RWPE1 (cell line): ENCODE measurements around the gene COBL.

ENCODE experiments used
- CTCF ChIA-PET: fragments of 350-600 bp; sonication (Branson Sonifier 250); formaldehyde crosslinking; extraction: SDS; loops from one replicate; lab custom pipeline; 2021; lab: Yijun Ruan, JAX
- POLR2A ChIA-PET: fragments of 400-600 bp; formaldehyde crosslinking; extraction: SDS; loops from one replicate; lab custom pipeline; 2020; ENCODE audit warnings: antibody characterized with exemption; ENCODE audit not compliant: low non-redundant PET; lab: Yijun Ruan, JAX
- DNase-seq: peaks from one replicate; pipeline ENCODE4 v3.0.0; 2012; ENCODE audit warnings: low spot score
- H3K27ac ChIP-seq: fragments of 450-650 bp; 2 replicates; pipeline ENCODE4 v1.5.1; 2017
- TF ChIP-seq, protein P1 (sequence below): fragments of 450-650 bp; conservative IDR thresholded peaks from 2 replicates; pipeline ENCODE4 v1.5.1; 2017; ENCODE audit warnings: low read depth, mild to moderate bottlenecking

The COBL gene

DNA sequence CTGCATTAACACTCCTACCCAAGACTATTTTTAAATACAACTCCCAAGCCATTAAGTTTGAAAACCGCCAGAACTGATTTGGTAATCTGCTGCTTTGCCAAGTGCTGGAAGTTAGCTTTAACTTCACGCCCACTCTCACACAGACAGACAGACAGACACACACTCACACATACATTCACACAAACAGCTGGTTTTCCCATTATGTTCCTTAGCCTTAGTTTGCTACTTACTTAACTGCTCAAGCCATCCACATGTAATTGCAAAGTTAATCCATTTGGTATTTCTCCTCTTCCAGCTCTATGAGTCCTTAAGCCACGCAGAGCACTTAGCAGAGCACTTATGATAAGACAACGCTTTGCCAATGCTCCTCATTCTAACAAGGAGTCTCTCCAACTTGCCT, 8.3 kb downstream of the COBL start:
- no peak for DNase-seq
- POLR2A ChIA-PET: no interaction called here

DNA sequence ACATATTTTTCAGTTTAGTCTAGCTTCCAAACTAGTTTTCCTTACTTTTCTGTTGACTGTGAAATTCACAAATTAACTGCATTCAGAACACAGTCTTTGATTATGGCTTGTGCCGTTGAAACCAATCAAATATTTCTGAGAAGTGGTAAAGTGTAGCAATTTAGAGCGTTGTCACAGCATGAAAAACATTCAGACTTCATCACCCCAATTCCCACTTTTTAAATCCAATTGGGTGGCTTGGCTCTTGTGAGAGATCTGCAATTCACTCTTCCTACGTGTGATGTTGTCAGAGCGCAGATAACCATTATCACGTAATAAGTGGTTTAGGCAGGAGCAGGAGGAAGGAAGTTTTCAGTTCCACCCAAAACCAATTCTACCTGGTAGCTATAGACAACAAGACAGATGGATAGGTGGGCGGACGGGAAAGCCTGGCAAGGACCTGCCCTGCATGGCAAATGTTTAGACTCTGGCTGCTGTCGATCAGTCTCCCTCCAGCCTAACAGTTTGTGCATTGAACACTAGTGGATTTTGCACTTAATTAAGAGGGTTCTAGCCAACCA, 8.9 kb downstream of the COBL start:
- ChIA-PET CTCF (no interaction called here), POLR2A (no interaction called here)
- H3K27ac ChIP-seq: no peak overlapping the region
- DNase-seq: no peak
- TF ChIP-seq, protein P1, sequence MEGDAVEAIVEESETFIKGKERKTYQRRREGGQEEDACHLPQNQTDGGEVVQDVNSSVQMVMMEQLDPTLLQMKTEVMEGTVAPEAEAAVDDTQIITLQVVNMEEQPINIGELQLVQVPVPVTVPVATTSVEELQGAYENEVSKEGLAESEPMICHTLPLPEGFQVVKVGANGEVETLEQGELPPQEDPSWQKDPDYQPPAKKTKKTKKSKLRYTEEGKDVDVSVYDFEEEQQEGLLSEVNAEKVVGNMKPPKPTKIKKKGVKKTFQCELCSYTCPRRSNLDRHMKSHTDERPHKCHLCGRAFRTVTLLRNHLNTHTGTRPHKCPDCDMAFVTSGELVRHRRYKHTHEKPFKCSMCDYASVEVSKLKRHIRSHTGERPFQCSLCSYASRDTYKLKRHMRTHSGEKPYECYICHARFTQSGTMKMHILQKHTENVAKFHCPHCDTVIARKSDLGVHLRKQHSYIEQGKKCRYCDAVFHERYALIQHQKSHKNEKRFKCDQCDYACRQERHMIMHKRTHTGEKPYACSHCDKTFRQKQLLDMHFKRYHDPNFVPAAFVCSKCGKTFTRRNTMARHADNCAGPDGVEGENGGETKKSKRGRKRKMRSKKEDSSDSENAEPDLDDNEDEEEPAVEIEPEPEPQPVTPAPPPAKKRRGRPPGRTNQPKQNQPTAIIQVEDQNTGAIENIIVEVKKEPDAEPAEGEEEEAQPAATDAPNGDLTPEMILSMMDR: no peak

More for the DNA sequence above, 8.3 kb downstream of the COBL start:
- TF ChIP-seq, protein P1: no peak
- CTCF ChIA-PET: no interaction called here
- H3K27ac ChIP-seq: no peak overlapping the region

DNA sequence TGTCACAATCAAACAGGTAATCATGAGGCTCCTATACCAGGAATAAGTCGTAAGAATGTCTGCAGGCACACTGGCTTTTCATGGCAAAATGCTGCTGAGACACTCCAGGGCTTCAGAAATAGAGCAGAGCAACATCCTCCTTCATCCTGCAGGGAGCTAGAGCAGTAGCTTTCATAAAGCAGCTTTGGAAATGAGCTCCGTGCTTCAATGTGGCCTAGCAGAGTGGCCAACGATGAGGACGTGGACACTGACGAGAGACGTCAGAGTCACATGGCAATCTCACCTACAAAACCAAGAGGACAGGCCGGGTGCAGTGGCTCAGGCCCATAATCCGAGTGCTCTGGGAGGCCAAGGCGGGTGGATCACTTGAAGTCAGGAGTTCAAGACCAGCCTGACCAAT, 9.8 kb downstream of the COBL start:
- no peak overlapping the region for H3K27ac ChIP-seq
- TF ChIP-seq, protein P1: no peak
- CTCF ChIA-PET: interaction anchor here (0.6 kb wide), 1 partner anchor 633 kb away, joined by 4 read pairs; no protein-coding TSS in a partner anchor
- POLR2A ChIA-PET: no interaction called here
- DNase-seq: no peak

DNA sequence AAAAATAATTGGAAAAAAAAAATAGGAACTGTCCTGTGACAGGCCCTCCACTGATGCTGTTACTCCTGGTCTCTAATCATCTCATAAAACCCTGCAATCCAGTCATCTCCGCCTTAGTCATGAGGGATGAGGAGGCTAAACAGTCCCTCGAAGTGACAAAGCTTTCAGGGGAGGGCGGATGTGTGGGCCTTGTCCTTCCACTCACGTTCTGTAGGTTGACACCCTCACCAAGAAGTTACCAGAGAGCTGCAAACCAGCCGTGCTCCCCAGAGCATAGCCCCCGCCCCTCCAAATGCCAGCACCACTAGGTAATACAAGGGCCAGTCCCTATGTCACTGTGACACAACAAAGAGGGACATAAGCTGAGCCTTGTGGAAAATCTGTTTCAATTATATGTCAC, 11.9 kb downstream of the COBL start:
- CTCF ChIA-PET: interaction anchor here (0.5 to 0.6 kb wide), 2 partner anchors 65 to 913 kb away, joined by 4 read pairs; no protein-coding TSS in a partner anchor
- H3K27ac ChIP-seq: no peak overlapping the region
- POLR2A ChIA-PET: no interaction called here
- TF ChIP-seq, protein P1: no peak
- DNase-seq: no peak

DNA sequence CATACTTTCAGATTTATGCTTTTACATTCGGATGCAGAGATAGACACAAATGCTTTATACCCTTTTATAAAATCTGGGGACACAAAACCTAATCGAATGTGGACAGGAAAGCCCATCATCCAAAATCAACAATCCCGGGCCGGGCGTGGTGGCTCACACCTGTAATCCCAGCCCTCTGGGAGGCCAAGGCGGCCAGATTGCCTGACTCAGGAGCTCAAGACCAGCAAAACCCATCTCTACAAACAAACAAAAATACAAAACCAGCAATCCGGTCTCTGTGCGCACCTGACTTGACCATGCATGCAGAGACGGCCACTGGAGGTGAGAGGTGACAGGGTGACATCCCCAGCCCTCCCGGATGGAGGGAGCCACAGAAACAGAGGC, 13.5 kb downstream of the COBL start:
- CTCF ChIA-PET: interaction anchor here (0.5 to 0.6 kb wide), 2 partner anchors 11 to 13 kb away, joined by 3 read pairs; no protein-coding TSS in a partner anchor

DNA sequence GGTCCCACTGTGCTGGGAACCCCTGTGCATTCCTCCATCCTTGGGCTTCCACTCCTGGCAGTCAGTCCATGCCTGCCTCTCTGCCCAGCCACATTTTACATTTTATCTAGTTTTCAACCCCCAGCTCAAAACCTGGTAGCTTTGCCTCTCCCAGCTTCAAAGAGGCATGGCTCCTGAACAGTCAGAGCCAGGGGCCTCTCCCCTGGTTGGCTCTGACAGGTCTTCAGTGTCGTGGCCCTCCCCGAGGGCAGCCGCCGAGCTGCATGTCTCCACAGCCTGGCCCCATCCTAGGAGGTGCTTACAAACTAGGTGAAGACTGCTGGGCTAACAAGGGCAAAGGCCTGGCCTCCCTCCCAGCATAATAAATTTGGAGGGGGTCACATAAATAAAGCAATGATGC, 14.8 kb downstream of the COBL start:
- ChIA-PET POLR2A (no interaction called here), CTCF (no interaction called here)
- TF ChIP-seq, protein P1: no peak
- no peak for DNase-seq
- no peak overlapping the region for H3K27ac ChIP-seq

More for the DNA sequence above, 13.5 kb downstream of the COBL start:
- POLR2A ChIA-PET: no interaction called here
- TF ChIP-seq, protein P1: no peak
- no peak overlapping the region for H3K27ac ChIP-seq
- DNase-seq: no peak
